ENCODE data around the gene SV2B. TPM values are rescaled to one million over a fixed set of nuclear protein-coding genes. Genes with fewer than 3 reads are reported as not detected.
"Not testable (repeated sequence)": the region's sequence is repeated elsewhere in the genome, so short reads cannot be mapped to it uniquely, and the experiment has no call there.

Gene SV2B
- total RNA-seq, 1 experiment from 2014 or later: 0.18 TPM

DNA sequence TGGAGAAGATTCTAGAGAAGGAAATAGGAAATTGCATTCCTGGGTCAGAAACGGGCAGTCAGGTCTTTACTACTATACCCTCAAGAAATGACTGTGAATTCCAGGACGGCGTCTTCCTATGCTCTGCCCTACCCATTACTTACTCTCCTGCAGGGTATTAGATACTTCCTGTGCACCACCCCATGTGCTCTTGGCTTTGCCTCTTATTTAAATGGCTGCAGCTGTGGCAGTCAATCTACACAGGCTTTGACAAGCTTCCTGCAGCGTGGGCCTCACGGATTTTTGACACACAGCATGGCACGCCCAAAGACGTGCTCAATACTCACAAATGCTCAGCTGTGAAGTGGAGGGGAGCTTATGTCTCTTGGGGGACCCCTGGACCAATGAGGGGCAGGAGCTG, 206.1 kb downstream of the SV2B start:
- in situ Hi-C loops (cut with HindIII; ENCODE audit: low pct_unique_long_range_greater_than_20kb, low sequenced_read_pairs): no loop called here
- DNase-seq (ENCODE audit: low read depth, low spot score): no peak

DNA sequence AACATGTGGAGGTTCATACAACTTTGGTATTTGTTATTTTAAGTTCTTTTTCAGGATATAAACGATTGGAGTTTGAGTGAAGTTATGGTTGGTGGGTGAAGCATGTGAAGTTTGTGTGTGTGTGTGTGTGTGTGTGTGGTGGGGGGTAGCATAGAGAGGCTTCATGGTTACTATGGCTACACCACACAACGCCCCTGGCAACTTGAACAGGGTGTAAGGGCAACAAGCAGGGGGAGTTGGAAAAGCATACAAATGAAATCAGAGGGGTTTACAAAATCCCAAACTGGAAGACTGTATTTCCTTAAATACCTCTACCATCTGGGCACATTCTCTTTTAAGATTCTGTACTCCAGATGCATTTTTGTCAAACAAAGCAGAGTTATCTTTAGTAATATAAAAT, 207.5 kb downstream of the SV2B start:
- in situ Hi-C loops (cut with HindIII; ENCODE audit: low pct_unique_long_range_greater_than_20kb, low sequenced_read_pairs): no loop called here
- DNase-seq (ENCODE audit: low read depth, low spot score): no peak

DNA sequence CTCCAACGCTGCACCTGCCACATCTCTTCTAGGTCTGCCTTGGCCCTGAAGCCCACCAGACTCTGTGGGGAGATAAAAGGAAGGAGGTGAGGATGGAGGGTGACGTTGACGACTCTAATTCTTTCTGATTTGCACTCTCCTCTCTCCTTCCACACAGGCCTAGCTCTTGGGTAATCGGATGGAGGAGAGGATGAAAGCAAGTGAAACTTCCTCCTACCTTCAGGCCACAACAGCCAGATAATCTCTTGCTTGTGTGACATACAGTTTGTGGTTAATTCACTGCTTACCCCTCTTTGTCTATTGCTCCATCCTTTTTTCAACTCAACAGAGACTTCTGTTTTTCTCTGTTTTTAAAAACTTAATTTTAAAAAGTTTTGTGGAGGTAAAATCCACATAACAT, 208.1 kb downstream of the SV2B start:
- no peak for DNase-seq (ENCODE audit: low read depth, low spot score)
- in situ Hi-C loops (cut with HindIII; ENCODE audit: low pct_unique_long_range_greater_than_20kb, low sequenced_read_pairs): no loop called here

DNA sequence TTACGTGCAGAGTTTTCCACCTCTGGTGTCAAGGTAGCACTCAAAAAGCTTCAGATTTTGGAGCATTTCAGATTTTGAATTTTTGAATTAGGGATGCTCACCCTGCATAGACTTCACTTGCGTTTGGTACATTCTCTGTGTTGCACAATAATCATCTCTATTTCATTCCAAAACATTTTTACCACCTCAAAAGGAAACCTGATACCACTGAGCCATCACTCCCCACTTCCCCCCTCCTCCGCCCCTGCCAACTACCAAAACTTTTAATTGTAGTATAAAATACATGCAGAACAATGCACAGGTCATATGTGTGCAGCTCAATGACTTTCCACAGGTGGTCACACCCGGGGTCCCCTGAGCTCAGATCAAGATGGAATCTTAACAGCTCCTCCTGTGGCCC, 208.8 kb downstream of the SV2B start:
- no peak for DNase-seq (ENCODE audit: low read depth, low spot score)
- in situ Hi-C loops (cut with HindIII; ENCODE audit: low pct_unique_long_range_greater_than_20kb, low sequenced_read_pairs): no loop called here

DNA sequence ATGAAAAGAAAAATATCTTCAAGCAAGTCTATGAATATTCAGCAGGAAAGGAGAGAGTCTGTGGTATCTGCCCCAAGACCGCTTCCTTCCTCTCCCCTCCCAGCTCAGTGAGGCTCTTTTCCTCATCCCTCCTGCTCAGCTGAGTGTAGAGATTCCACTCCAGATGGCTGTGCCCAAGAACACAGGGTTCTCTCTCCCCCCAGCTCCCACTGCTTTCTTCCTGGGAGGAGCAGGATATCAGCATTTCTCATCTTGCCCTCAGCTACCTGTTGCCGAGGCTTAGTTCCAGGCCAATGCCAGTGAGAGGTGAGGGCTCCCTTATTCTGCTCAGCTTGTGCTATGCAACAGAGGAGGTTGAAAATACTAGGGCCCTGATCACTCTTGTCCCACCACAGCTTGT, 211.9 kb downstream of the SV2B start:
- no peak for DNase-seq (ENCODE audit: low read depth, low spot score)
- in situ Hi-C loops (cut with HindIII; ENCODE audit: low pct_unique_long_range_greater_than_20kb, low sequenced_read_pairs): no loop called here

DNA sequence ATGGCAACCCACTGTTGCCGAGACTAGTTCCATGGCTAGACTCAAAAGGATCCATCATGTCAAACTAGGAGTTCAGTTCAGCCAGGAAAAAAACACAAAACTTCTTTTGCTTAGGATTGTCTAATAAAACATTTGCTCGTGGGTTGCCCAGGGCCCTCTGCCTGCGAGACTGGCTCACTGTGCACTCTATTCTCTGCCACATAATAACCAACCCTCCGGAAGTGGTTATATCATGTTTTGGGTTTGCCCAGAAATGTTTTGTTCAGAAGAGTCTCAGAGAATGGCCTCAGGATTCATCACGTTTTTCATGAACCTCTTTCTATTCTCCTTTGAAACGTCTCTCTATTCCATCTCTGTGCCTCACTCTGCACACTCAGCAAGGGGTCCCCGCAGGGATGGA, 216.1 kb downstream of the SV2B start:
- in situ Hi-C loops (cut with HindIII; ENCODE audit: low pct_unique_long_range_greater_than_20kb, low sequenced_read_pairs): no loop called here
- no peak for DNase-seq (ENCODE audit: low read depth, low spot score)

DNA sequence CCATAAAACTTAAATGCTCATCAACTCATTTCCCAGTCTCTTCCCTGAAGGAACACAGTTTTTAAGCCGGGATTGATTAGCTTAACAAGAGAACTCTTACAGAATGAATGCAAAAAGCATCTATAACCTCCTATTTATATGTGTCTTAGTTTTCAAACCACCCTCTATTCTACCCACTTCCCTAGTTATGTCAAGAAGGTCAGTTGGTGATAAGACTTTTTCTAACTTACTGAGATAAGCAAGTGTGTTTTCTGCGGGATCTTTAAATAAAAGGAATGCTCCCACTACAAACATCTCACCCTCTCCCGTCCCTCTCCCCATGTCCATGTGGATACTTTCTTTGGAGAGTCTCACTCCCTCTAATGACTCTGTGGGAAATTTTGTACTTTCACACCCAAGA, 218.5 kb downstream of the SV2B start:
- in situ Hi-C loops (cut with HindIII; ENCODE audit: low pct_unique_long_range_greater_than_20kb, low sequenced_read_pairs): no loop called here
- DNase-seq (ENCODE audit: low read depth, low spot score): no peak

DNA sequence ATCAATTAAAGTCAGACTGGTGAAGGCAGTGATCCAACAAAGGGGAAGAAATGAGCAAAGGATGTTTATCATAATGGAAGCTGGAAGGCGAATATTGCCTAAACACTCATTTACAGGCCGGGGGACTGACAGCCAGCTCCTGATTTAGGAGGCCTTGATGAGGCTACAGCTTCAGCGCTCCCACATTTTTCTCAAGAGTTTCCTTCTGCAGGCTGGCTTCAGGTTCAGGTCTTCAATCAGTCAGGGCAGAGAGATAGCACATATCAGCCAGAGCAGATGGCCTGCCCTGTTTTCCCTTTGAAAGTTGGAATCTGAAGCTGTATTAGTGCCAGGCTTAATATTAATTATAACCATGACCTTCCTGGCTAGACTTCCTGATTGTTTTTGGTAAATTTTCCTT, 218.9 kb downstream of the SV2B start:
- in situ Hi-C loops (cut with HindIII; ENCODE audit: low pct_unique_long_range_greater_than_20kb, low sequenced_read_pairs): no loop called here

DNA sequence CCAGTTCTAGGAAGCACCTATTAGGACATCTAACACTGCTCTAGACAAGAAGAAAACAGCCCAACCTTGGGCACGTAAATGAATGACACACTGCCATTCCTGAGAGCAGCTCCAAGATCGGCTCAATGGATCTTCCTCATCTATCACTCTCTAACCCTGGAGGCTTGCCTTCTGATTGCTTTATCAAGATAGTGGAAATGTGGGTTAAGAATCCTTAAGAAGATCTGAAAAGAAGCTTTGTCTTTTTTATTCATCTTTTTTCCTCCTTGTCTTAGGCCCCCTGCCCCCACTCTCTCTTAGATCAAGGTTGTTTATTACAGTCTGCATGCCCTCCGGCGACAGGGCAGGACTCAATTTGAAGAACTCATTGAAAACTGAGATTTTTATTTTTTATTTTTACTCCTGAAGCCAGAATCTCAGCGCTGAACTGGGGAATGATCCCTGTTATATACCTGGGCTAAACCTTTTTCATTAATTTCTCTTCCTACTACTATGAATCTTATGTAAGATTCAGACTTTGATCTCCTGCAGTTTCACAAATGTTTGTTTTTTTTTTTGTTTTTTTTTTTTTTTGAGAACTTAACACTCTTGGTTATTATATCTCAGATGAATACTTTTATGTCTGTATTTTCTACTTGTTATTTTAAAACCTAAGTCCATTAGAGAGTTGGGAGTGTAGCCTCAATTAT, 219.5 kb downstream of the SV2B start:
- in situ Hi-C loops (cut with HindIII; ENCODE audit: low pct_unique_long_range_greater_than_20kb, low sequenced_read_pairs): no loop called here
- DNase-seq (ENCODE audit: low read depth, low spot score): peak; percentile 44

More for the DNA sequence above, 218.9 kb downstream of the SV2B start:
- no peak for DNase-seq (ENCODE audit: low read depth, low spot score)

DNA sequence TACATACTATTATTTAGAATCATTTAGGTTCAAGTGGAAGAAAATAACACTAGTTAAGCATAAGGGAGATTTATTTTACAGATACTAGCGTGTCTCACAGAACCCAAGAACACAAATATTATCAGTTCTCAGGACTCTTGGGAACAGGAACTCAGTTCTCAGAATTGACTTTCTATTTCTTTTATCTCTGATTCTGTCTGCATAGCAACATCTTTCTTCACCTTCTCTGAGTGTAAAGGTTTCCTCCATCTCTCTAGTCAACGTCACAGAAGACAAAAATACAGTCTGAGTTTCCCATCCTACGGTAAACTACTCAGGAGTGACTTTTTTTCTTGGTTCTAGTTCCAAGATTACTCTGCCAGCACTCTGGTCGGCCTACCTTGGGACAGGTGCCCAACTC, 220.0 kb downstream of the SV2B start:
- DNase-seq (ENCODE audit: low read depth, low spot score): no peak
- in situ Hi-C loops (cut with HindIII; ENCODE audit: low pct_unique_long_range_greater_than_20kb, low sequenced_read_pairs): no loop called here

DNA sequence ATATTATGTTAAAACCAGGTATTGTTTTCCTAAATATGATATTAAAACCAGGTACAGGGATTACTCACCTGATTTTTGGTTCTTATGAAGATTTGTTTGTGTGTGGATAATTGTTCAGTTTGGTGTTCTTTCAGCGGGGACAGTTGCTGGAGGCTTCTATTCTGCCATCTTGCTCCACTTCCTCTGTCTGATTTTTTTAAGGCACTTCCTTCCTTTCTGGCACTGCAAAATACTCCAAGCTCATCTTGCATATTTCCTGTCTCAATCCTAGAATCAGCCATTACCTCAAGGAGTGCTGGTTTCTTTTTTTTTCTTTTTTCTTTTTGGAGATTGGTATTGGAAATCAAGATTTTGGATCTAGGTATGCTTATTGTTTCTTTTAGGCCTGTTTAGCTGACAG, 229.9 kb downstream of the SV2B start:
- in situ Hi-C loops (cut with HindIII; ENCODE audit: low pct_unique_long_range_greater_than_20kb, low sequenced_read_pairs): no loop called here
- no peak for DNase-seq (ENCODE audit: low read depth, low spot score)

DNA sequence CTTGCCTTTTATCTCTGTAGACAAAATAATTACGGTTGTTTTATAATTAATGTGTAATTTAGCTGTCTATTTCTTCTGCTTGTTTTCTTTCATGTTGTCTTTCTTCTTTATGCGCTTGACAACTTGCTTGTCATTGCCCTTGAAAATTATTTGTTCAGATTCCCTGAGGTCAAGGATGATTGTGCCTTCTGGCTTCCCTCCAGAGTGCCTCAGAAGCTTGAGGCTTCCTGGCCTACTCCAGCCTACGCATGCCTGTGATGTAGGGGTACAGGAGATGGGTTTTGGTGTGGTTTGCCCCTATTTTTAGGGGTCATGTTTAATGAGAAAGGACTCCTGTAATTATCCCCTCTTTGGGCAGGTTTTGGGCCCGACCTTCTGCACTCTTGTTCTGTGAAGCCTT, 231.5 kb downstream of the SV2B start:
- in situ Hi-C loops (cut with HindIII; ENCODE audit: low pct_unique_long_range_greater_than_20kb, low sequenced_read_pairs): no loop called here
- no peak for DNase-seq (ENCODE audit: low read depth, low spot score)

DNA sequence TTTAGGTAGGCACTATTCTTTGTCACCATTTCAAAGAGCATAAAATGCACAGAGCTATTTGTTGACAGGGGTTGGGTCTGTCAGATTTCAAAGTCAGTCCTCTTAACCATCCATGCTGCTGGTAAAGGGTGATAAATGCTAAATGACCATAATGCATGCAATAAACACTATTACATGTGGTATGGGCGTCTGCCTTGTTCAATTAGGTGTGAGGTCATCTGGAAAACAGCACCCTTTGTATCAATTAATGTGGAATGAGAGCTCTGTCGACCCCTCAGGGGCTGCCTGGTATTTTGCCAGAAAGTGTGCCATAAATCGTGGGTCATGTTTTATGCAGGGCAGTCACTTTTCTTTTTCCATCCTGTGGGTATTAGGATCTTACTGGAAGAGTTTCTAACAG, 235.6 kb downstream of the SV2B start:
- in situ Hi-C loops (cut with HindIII; ENCODE audit: low pct_unique_long_range_greater_than_20kb, low sequenced_read_pairs): no loop called here
- DNase-seq (ENCODE audit: low read depth, low spot score): no peak

DNA sequence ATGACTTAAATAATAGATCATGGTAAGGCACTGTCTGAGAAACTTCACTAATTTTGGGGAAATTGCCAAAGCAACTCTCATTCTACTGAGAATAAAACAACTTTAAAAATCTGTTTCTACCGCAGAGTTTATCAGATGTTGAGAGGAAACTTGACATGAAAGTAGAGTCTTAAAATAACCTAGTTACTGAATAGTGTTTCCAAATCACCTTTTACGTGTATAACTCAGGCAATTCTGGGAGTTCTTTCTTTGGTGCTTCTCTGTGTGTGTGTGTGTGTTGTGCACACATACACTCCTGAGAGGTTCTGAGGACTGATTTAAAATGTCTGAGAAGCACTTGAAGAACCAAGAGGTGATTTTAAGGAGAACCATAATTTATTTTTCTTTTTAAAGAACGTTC, 236.6 kb downstream of the SV2B start:
- in situ Hi-C loops (cut with HindIII; ENCODE audit: low pct_unique_long_range_greater_than_20kb, low sequenced_read_pairs): no loop called here
- no peak for DNase-seq (ENCODE audit: low read depth, low spot score)

DNA sequence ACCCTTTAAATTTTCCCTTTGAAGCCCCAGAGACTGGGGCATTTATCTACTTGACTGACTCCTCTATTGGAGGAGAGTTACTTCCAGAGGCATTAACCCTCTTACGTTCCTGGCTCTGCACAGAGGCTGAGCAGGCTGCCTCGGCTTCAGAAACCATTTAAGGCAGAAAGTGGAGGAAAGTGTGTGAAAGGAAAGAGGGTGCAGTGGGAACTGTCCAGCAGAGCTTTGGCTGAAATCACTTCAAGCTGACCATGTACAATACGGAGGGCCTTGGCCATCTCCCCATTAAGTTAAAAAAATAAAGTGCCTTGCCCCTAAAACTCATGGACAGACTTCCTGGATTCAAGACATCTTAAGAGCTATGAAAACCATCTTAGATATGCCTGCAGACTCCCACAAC, 238.7 kb downstream of the SV2B start:
- DNase-seq (ENCODE audit: low read depth, low spot score): no peak
- in situ Hi-C loops (cut with HindIII; ENCODE audit: low pct_unique_long_range_greater_than_20kb, low sequenced_read_pairs): no loop called here

DNA sequence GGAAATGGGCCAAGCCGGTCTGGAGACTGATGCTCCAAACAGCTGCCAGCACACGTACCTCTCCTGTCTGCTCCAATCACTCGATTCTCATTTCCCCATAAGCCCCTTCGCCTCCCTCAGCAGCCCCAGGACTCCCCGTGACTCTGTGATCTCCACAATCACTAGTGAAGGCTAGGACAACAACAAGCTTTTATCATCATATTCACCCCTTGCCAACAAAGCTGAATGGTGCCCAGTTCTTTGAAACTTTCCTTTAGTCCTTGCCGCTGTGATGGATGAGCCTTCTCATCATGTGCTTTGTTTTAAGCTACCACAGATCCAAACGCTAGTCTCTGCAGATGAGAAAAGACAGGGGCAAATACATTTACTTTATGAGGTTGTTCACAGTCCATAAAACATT, 242.0 kb downstream of the SV2B start:
- in situ Hi-C loops (cut with HindIII; ENCODE audit: low pct_unique_long_range_greater_than_20kb, low sequenced_read_pairs): no loop called here
- peak; percentile 23 for DNase-seq (ENCODE audit: low read depth, low spot score)

DNA sequence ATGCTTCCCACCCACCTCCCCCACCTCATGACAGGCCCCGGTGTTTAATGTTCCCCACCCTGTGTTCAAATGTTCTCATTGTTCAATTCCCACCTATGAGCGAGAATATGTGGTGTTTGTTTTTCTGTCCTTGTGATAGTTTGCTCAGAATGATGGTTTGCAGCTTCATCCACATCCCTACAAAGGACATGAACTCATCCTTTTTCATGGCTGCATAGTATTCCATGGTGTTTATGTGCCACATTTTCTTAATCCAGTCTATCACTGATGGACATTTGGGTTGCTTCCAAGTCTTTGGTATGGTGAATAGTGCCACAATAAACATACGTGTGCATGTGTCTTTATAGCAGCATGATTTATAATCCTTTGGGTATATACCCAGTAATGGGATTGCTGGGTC, 244.9 kb downstream of the SV2B start:
- in situ Hi-C loops (cut with HindIII; ENCODE audit: low pct_unique_long_range_greater_than_20kb, low sequenced_read_pairs); DNase-seq (ENCODE audit: low read depth, low spot score): not testable (repeated sequence)

DNA sequence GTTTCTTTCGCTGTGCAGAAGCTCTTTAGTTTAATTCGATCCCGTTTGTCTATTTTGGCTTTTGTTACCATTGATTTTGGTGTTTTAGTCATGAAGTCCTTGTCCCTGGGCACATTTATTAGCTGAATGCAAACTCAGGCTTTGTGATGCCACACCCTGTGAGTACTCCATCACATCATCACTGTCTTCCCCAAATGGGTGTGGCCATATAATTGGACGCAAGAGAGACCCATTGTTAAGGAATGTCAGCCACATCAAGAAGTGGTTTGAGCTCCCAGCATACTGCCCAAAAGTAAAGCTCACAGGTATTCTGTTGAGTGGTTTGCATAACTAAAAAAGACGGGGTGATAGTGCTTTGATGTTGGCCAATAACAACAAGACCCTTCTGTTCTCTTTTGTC, 245.7 kb downstream of the SV2B start:
- in situ Hi-C loops (cut with HindIII; ENCODE audit: low pct_unique_long_range_greater_than_20kb, low sequenced_read_pairs): no loop called here
- no peak for DNase-seq (ENCODE audit: low read depth, low spot score)

DNA sequence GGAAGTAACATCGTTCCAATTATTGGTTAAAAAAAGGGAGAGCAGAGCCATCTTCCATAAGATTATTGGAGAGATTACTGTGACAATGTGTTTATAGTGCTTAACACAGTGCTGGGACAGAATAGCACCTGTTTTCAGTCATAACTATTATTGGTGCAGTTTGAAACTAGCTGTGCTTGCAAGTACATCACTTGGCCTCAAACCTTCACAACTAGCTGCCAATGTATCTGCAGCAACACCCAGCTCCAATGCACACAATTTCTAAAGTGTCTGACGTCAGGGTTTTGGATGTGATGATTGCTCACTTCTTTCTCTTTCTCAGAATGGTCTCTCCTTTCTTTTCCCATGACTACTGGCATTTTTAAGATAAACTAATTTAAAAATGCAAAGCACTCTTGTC, 246.2 kb downstream of the SV2B start:
- in situ Hi-C loops (cut with HindIII; ENCODE audit: low pct_unique_long_range_greater_than_20kb, low sequenced_read_pairs): no loop called here
- DNase-seq (ENCODE audit: low read depth, low spot score): no peak

Measured in SK-MEL-5 (cell line).